HK-2 (cell line): Measurements from ENCODE around the gene RYR2.

Experiments used
- DNase-seq: peaks from one replicate; pipeline ENCODE4 v3.0.0-alpha.2; 2018; ENCODE audit not compliant: unreplicated experiment

The RYR2 gene

GRCh38 chr1:237041795-237042525 lies at the start of gene RYR2:
Gene RYR2, plus strand, starts transcription at chr1:237042184. Its CDS starts 338 bp downstream, at chr1:237042522.
- peak; percentile 20 for DNase-seq

DNA sequence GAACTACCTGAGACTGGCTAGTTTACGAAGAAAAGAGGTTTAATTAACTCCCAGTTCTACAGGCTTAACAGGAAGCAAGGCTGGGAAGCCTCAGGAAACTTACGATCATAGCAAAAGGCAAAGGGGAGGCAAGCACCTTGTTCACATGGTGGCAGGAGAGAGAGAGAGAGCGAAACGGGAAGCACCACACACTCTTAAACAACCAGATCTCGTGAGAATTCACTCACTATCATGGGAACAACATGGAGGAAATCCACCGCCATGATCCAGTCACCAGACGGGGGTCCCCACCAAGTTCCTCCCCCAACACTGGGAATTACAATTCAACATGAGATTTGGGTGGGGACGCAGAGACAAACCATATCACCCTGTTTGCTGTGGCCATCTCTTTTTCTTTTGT lies 49.5 kb upstream of the RYR2 start:
- DNase-seq = no peak

- DNase-seq = no peak
Observed at GRCh38 chr1:236994450-236994849, 47.5 kb upstream of the RYR2 start.

DNA sequence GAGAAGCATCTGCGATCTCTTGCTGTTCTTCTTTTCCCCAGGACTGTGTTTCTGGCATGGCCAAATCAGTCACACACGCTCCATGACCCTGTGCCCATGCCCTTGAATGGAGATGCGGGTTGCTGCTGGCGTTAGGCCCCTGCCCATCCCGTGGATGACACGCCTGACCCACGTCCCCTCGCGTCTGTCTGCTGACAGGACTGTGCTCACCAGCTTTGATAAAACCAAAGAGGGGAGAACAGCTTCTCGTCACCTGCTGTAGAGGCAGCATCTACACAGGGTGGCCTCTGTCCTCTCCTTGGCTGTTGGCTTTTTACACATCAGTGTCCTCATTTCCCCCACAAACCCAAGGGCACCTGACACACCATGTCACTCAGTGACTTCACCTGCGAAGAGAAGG lies 44.6 kb upstream of the RYR2 start:
- no peak for DNase-seq

- DNase-seq = no peak
Observed at GRCh38 chr1:236997882-236998281, 44.1 kb upstream of the RYR2 start.

GRCh38 chr1:236998546-236998945 lies 43.4 kb upstream of the RYR2 start:
- no peak for DNase-seq

GRCh38 chr1:237000191-237000590 lies 41.8 kb upstream of the RYR2 start:
- no peak for DNase-seq

GRCh38 chr1:237003516-237003915 lies 38.5 kb upstream of the RYR2 start:
- no peak for DNase-seq

DNA sequence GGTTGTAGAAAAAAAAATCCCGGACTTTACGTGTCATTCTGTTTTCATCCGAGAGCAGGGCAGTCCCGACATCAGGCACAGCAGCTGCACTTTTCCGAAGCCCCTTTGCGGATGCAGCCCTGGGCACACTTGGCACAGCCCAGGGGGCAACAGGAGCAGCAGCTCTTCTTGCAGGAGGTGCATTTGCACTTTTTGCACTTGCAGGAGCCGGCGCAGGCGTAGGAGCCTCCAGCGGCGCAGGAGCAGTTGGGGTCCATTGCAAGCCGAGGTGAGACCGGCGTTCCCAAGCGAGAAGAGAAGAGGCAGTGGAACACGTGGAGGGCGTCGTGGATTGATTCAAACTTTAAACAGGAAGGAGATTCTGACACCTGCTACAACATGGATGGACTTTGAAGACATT lies 37.9 kb upstream of the RYR2 start, which contains the start of gene MT1HL1:
Gene MT1HL1, minus strand, starts transcription at position 326 of the 400 bp plus-strand sequence. Its CDS starts 69 bp downstream, at position 257.
- DNase-seq = no peak

DNA sequence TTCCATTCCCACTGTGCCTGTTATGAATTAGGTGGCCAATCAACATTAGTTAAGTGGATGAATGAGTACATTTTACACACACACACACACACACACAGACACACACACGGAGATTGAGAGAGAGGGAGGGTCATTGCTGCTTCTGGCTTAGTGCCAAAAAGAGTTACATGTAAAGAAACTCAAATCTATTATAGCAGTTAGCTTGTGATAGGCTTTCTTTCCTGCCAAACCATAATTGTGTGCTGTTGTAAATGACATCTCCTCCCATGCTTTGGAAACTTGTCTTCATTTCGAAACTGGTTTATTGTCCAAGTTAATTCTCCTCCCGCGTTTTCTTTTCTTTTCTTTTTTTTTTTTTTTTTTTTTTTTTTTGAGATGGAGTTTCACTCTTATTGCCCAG lies 36.3 kb upstream of the RYR2 start:
- no peak for DNase-seq

DNA sequence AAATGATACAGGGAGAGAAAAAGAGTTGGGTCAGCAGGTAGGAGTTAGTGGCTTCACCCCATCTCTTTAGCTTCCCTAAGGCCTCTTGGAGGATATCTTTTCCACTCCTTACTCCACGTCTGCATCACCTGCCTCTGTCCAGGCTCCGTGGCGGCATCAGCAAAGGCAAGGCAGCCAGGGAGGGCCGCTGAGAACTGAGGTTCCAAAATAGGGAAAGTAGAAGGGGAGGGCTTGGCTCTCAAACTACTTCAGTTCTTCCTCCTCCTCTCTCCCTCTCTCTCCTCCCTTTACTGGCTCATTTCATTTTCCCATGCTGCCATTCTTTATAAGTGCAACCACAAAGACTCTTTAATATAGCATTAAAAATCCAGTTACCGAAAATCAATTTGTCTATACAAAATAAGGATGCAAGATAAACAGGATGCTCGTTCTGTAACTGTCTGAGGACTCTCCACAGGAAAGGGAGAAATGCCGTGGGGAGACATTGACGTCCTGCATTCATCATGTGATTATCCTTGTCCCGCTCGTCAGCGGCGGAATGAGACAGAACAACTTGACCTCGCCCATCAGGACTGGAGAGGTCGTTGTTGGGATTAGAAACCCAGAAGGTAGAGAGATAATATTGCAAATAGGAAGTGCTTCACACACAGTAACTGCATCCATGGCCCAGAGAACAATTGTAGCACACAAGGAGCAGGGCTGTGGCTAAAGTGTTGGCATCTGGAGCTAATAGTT lies 34.7 kb upstream of the RYR2 start:
- no peak for DNase-seq

- DNase-seq = no peak
Observed at GRCh38 chr1:237009611-237010010, 32.4 kb upstream of the RYR2 start.

DNA sequence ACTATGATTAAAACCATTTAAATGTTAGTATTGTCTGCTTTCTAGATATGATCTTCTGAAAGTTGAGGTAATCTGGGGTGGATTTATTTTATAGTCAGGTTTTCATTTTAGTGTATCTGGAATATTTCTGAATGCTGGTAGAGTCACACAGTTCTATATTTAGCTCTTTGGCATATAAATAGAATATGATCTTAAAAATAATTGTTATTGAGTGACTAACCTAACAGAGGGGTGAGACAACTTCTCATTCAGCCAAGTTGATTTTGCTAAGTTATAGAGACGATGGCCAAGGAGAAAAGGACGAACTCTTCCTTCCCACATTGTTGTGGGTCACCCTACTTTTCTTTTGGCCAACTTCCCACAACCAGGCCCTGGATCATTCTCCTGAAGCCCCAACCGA lies 30.6 kb upstream of the RYR2 start:
- DNase-seq = no peak

DNA sequence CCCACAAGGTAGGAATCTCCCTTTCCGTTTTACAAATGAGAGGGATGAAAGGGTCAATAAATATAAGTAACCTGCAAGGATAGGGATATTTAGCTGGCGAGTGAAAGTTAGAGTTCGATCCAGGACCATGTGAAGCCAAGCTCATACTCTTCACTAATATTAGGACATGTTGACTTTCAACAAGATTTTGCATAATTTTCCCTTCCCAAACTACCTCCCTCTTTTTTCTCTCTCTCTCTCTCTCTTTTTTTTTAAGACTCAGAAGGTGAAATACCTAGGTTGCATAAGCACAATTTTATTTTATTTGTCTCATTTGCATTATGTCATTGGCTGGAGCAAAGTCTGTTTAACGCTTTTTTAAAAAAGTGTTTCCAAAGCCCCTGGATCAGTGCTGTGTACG lies 29.6 kb upstream of the RYR2 start:
- DNase-seq = no peak

GRCh38 chr1:237012788-237013383 lies 29.1 kb upstream of the RYR2 start:
- DNase-seq = peak; percentile 72

GRCh38 chr1:237013608-237014007 lies 28.4 kb upstream of the RYR2 start:
- DNase-seq = no peak

GRCh38 chr1:237016626-237017025 lies 25.4 kb upstream of the RYR2 start:
- DNase-seq = no peak

DNA sequence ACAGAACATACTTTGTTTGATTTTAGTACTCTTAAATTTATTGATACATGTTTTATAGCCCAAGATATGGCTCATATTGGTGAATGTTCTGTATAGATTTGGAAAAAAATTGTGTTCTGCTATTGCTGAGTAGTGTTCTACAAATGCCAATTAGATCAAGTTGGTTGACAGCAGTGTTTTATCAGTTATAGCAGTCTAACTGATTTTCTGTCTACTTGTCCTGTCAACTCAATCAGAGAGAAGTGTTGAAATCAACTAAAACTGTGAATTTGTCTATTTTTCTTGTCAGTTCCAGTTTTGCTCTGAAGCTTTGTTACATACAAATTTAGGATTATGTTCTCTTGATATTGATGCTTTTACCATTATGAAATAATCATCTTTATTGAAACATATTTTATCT lies 23.1 kb upstream of the RYR2 start:
- DNase-seq = no peak

DNA sequence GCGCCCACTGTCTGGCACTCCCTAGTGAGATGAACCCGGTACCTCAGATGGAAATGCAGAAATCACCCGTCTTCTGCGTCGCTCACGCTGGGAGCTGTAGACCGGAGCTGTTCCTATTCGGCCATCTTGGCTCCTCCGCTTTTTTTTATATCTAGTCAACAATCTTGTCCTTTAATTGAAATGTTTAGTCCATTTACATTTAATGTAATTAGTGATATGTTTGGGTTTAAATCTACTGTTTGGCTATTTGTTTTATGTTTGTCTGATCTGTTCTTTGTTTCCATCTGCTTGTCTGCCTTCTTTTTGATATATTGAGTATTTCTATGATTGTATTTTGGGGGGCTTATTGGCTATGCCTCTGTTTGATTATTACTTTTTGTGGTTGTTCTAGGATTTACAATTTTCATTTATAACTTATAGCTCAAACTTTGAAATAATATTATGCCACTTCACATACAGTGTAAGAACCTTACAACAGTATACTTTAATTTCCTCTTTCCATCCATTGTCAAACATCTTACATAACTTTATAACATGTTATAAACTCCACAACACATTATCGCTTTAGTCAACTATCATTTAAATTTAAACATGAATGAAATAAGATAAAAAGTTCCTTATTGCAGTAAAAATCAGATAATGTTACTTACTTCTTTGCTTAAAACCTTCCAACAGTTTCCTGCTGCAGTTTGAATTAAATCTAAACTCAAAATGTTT lies 16.5 kb upstream of the RYR2 start:
- DNase-seq = no peak

DNA sequence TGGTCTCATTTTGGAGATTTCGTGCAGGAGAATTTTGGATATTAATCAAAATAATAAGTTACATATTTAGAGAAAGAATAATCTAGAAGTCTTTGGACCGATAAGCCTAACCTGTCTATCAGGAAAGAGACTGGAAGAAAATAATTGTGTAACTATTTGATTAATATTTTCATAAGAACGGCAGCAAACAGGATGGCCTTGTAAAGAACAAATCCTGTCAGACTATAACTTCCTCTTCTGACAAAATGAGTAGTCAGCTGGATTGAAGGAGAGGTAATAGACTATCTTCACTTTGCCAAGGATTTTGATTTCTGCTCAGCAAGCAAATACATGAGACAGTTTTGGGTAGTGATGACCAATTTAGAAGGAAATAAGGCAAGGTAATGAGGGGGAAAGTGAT lies 12.7 kb upstream of the RYR2 start:
- no peak for DNase-seq

DNA sequence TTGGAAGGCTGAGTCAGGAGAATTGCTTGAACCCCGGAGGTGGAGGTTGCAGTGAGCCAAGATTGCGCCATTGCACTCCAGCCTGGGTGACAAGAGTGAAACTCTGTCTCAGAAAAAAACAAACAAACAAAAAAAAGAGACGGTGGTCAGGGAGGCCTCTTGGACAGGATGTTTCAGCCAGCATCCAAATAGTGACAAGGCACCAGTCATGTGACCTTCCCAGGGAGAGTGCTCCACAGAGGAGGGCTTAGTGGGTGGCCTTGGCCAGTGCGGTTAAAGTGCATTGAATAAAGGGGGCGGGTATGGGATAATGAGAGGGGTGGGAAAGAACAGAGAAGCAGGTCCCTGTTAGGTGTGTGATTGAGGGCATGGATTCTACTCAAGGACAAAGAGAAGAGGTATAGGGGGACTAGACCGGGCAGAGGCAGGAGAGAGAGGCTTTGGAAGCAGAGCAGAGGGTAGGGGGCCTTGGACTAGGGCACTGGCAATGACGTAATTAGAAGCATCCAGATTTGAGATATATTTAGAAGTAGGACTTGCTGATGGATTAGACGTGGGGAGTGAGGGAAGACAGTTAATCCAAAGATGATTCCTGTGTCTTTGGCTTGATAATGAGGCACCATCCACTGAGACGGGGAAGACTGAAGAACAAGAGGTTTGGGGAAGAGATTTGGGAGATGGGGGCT lies 12.0 kb upstream of the RYR2 start:
- no peak for DNase-seq

DNA sequence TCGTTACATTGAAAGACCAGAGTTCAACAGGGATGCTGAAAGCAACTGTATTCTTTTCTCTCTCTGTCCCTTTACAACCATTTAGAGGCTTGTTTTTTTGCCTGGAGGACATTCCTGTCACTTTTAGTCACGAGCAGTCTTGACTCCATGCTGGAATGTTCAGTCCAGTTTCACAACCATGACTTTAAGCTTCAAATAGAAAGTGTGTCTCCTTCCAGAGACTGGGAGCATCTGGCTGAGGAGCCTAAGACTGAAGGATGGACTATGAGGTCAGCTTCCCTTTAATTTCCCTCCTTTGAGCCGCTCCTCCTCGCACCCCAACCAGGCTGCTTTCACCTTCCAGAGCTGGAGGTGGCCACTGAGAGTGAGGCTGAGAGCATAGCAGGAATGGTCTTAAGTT lies 10.5 kb upstream of the RYR2 start:
- DNase-seq = no peak
